HepG2 (cell line): ENCODE data around the gene JAG1. TPM values are rescaled to one million over a fixed set of nuclear protein-coding genes. Genes with fewer than 3 reads are reported as not detected.

Source experiments
- ESRRA ChIP-seq: sonication (generic); formaldehyde crosslinking; IDR thresholded peaks from 2 replicates; pipeline ENCODE4 v1.5.1; 2020; ENCODE audit warnings: mild to moderate bottlenecking, low read depth, missing genetic modification reagents
- FOXO1 ChIP-seq: sonication (generic); formaldehyde crosslinking; IDR thresholded peaks from 2 replicates; pipeline ENCODE4 v1.4.0; 2020; ENCODE audit warnings: missing genetic modification reagents
- GTF2F1 ChIP-seq: fragments of 150-350 bp; IDR thresholded peaks from 2 replicates; pipeline ENCODE4 v1.6.1; 2014; ENCODE audit warnings: low read length
- NFKBIZ ChIP-seq: IDR thresholded peaks from 2 replicates; pipeline ENCODE4 v1.6.1; 2018; ENCODE audit warnings: missing genetic modification reagents, missing compliant biosample characterization
- PHF5A ChIP-seq: IDR thresholded peaks from one replicate; pipeline ENCODE4 v1.6.1; 2018; ENCODE audit warnings: low read depth, missing genetic modification reagents; ENCODE audit not compliant: unreplicated experiment
- REL ChIP-seq: sonication (generic); formaldehyde crosslinking; conservative IDR thresholded peaks from 2 replicates; pipeline ENCODE4 v1.8.0; 2022; ENCODE audit warnings: mild to moderate bottlenecking, missing genetic modification reagents, moderate library complexity
- ZEB1 ChIP-seq: IDR thresholded peaks from 2 replicates; pipeline ENCODE4 v1.6.1; 2012; ENCODE audit warnings: mild to moderate bottlenecking, low read depth, inconsistent platforms; ENCODE audit not compliant: insufficient replicate concordance
- ZNF597 ChIP-seq: sonication (generic); formaldehyde crosslinking; IDR thresholded peaks from 2 replicates; pipeline ENCODE4 v1.5.0; 2020; ENCODE audit warnings: missing genetic modification reagents
- polyA plus RNA-seq, 8 experiments: library from polyadenylated mRNA; depleted of rRNA in 3 of 8; stranded (reverse) in 7 of 8; unstranded in 1 of 8; fragments of >200 nt; fragmentation: Illumina TruSeq in 4 of 8; extraction: Trizol in 4 of 8; gene quantifications; 2 replicates each; pipeline versions ENCODE4 v1.2.1 to v1.2.3, GENCODE V29; 2011 to 2016; ENCODE audit warnings: low read depth in 4 of 8, missing spikeins in 1 of 8, mixed read lengths in 1 of 8; ENCODE audit not compliant: insufficient read depth in 1 of 8
- total RNA-seq, 5 experiments: library from RNA; depleted of rRNA; stranded (reverse); fragments of >200 nt; fragmentation: Illumina TruSeq; extraction: Trizol; gene quantifications; 2 replicates each; pipeline ENCODE4 v1.2.3, GENCODE V29; 2016; ENCODE audit warnings: low read depth in 1 of 5
- TF ChIP-seq, protein P1 (sequence below): sonication (generic); formaldehyde crosslinking; IDR thresholded peaks from 2 replicates; pipeline ENCODE4 v1.4.0; 2020; ENCODE audit warnings: missing genetic modification reagents
- TF ChIP-seq, protein P2 (sequence below): fragments of 450-650 bp; IDR thresholded peaks from 2 replicates; pipeline ENCODE4 v1.6.1; 2016
- TF ChIP-seq, protein P3 (sequence below): sonication (generic); formaldehyde crosslinking; IDR thresholded peaks from 2 replicates; pipeline ENCODE4 v1.8.1; 2023; ENCODE audit warnings: mild to moderate bottlenecking, inconsistent platforms, moderate library complexity, missing genetic modification reagents, borderline replicate concordance
- TF ChIP-seq, protein P4 (sequence below): sonication (generic); formaldehyde crosslinking; IDR thresholded peaks from 2 replicates; pipeline ENCODE4 v1.5.0; 2020; ENCODE audit warnings: missing genetic modification reagents
- TF ChIP-seq, protein P5 (sequence below): IDR thresholded peaks from 2 replicates; pipeline ENCODE4 v1.6.1; 2016

JAG1 gene
- total and polyA plus RNA-seq, 2 of the 13 experiments (the other 11 are each of a cell fraction or from before 2014, with no cell fraction given) = 47.1 to 56.3 TPM

DNA sequence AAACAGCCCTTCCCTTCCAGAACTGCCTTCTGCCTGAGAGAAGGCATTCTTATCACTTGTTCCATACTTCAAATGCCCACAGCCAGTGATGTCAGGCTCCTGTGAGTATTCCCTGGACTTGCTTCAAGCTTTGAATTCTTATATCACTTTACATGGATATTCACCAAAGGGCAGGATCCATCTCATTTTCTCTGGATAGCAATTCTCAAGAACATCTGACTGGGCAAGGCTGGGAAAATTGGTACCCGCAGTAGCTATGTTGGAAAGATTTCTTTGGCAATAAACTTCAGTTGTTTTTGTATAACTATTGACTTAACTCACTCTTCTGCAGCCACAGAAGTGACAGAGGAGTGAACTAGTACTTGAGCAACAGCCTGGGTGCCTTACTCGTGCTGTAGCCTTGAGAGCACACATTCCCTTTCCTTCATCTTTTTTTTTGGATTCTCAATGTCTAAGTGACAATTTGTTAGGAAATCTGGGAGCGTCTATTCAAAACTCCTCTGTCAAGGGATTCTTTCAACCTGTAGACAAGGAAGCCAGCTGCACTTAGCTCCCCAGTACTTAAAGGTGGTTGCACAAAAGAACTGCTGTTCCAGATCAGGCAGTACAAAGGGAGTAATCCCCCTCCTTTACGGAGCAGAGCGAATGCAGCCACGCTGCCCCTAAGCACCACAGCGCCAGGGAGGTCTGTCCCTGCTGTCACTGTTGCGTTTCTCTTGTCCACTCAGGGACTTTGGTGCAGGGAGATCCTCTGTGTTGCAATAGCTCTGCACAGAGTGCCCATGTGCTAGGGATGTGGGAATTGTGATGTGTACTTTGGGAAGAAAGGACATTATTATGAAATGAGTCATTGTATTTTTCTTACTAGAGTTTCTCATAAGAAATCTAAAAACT is 69.6 kb downstream of the JAG1 start (continued):
- TF ChIP-seq, protein P1, sequence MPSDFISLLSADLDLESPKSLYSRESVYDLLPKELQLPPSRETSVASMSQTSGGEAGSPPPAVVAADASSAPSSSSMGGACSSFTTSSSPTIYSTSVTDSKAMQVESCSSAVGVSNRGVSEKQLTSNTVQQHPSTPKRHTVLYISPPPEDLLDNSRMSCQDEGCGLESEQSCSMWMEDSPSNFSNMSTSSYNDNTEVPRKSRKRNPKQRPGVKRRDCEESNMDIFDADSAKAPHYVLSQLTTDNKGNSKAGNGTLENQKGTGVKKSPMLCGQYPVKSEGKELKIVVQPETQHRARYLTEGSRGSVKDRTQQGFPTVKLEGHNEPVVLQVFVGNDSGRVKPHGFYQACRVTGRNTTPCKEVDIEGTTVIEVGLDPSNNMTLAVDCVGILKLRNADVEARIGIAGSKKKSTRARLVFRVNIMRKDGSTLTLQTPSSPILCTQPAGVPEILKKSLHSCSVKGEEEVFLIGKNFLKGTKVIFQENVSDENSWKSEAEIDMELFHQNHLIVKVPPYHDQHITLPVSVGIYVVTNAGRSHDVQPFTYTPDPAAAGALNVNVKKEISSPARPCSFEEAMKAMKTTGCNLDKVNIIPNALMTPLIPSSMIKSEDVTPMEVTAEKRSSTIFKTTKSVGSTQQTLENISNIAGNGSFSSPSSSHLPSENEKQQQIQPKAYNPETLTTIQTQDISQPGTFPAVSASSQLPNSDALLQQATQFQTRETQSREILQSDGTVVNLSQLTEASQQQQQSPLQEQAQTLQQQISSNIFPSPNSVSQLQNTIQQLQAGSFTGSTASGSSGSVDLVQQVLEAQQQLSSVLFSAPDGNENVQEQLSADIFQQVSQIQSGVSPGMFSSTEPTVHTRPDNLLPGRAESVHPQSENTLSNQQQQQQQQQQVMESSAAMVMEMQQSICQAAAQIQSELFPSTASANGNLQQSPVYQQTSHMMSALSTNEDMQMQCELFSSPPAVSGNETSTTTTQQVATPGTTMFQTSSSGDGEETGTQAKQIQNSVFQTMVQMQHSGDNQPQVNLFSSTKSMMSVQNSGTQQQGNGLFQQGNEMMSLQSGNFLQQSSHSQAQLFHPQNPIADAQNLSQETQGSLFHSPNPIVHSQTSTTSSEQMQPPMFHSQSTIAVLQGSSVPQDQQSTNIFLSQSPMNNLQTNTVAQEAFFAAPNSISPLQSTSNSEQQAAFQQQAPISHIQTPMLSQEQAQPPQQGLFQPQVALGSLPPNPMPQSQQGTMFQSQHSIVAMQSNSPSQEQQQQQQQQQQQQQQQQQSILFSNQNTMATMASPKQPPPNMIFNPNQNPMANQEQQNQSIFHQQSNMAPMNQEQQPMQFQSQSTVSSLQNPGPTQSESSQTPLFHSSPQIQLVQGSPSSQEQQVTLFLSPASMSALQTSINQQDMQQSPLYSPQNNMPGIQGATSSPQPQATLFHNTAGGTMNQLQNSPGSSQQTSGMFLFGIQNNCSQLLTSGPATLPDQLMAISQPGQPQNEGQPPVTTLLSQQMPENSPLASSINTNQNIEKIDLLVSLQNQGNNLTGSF (CRISPR knock-in tag) = no peak
- TF ChIP-seq, protein P2, sequence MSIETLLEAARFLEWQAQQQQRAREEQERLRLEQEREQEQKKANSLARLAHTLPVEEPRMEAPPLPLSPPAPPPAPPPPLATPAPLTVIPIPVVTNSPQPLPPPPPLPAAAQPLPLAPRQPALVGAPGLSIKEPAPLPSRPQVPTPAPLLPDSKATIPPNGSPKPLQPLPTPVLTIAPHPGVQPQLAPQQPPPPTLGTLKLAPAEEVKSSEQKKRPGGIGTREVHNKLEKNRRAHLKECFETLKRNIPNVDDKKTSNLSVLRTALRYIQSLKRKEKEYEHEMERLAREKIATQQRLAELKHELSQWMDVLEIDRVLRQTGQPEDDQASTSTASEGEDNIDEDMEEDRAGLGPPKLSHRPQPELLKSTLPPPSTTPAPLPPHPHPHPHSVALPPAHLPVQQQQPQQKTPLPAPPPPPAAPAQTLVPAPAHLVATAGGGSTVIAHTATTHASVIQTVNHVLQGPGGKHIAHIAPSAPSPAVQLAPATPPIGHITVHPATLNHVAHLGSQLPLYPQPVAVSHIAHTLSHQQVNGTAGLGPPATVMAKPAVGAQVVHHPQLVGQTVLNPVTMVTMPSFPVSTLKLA = peak; percentile 87
- TF ChIP-seq, protein P3, sequence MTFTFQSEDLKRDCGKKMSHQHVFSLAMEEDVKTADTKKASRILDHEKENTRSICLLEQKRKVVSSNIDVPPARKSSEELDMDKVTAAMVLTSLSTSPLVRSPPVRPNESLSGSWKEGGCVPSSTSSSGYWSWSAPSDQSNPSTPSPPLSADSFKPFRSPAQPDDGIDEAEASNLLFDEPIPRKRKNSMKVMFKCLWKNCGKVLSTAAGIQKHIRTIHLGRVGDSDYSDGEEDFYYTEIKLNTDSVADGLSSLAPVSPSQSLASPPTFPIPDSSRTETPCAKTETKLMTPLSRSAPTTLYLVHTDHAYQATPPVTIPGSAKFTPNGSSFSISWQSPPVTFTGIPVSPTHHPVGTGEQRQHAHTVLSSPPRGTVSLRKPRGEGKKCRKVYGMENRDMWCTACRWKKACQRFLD (CRISPR knock-in tag) = no peak
- TF ChIP-seq ESRRA (CRISPR knock-in tag) = 0 out of 2 replicates have a peak, but pooled peaks have one; percentile 55
- TF ChIP-seq, protein P4, sequence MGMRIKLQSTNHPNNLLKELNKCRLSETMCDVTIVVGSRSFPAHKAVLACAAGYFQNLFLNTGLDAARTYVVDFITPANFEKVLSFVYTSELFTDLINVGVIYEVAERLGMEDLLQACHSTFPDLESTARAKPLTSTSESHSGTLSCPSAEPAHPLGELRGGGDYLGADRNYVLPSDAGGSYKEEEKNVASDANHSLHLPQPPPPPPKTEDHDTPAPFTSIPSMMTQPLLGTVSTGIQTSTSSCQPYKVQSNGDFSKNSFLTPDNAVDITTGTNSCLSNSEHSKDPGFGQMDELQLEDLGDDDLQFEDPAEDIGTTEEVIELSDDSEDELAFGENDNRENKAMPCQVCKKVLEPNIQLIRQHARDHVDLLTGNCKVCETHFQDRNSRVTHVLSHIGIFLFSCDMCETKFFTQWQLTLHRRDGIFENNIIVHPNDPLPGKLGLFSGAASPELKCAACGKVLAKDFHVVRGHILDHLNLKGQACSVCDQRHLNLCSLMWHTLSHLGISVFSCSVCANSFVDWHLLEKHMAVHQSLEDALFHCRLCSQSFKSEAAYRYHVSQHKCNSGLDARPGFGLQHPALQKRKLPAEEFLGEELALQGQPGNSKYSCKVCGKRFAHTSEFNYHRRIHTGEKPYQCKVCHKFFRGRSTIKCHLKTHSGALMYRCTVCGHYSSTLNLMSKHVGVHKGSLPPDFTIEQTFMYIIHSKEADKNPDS = peak; percentile 32; the same call in 1 of the 2 replicates
- TF ChIP-seq PHF5A (CRISPR knock-in tag) = peak; percentile 99
- TF ChIP-seq, protein P5, sequence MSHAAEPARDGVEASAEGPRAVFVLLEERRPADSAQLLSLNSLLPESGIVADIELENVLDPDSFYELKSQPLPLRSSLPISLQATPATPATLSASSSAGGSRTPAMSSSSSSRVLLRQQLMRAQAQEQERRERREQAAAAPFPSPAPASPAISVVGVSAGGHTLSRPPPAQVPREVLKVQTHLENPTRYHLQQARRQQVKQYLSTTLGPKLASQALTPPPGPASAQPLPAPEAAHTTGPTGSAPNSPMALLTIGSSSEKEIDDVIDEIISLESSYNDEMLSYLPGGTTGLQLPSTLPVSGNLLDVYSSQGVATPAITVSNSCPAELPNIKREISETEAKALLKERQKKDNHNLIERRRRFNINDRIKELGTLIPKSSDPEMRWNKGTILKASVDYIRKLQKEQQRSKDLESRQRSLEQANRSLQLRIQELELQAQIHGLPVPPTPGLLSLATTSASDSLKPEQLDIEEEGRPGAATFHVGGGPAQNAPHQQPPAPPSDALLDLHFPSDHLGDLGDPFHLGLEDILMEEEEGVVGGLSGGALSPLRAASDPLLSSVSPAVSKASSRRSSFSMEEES (CRISPR knock-in tag) = peak; percentile 96
- TF ChIP-seq ZEB1 = peak; percentile 64
- peak; percentile 98 for TF ChIP-seq NFKBIZ (CRISPR knock-in tag)
- peak; percentile 93; the same call in 1 of the 2 replicates for TF ChIP-seq FOXO1
- TF ChIP-seq ZNF597 (CRISPR knock-in tag) = no peak
- TF ChIP-seq GTF2F1 = 0 out of 2 replicates have a peak, but pooled peaks have one; percentile 17
- TF ChIP-seq REL (CRISPR knock-in tag) = no peak
